Right renal pelvis (tissue), 4 donors: Measurements from ENCODE around the gene TRAPPC2L. TPM values are rescaled to one million over a fixed set of nuclear protein-coding genes. Genes with fewer than 3 reads are reported as not detected.

Experiments
- DNase-seq, 4 donors: peaks; one replicate each; pipeline ENCODE4 v3.0.0-alpha.2; 2013; ENCODE audit warnings: low read depth in 4 of 4, low spot score in 3 of 4, missing footprints in 1 of 4
- polyA plus RNA-seq, 4 donors: library from polyadenylated mRNA; unstranded; fragments of 120-200 nt; gene quantifications; one replicate each; pipeline ENCODE4 v1.2.1, GENCODE V29; 2013; ENCODE audit not compliant: insufficient read length in 4 of 4

Gene TRAPPC2L
- polyA plus RNA-seq, 4 donors, result 73.2 to 90.6 (median 80.1) TPM

GRCh38 chr16:88874938-88875599 is 18.1 kb downstream of the TRAPPC2L start:
- DNase-seq, result no peak

GRCh38 chr16:88875703-88876234 is 18.8 kb downstream of the TRAPPC2L start:
- DNase-seq, result no peak

- no peak for DNase-seq
Measured at GRCh38 chr16:88876942-88877526, 20.1 kb downstream of the TRAPPC2L start.

GRCh38 chr16:88877564-88878289 is 20.8 kb downstream of the TRAPPC2L start:
- no peak for DNase-seq

GRCh38 chr16:88878356-88878755 is 21.4 kb downstream of the TRAPPC2L start:
- DNase-seq, result no peak

- no peak for DNase-seq
Measured at GRCh38 chr16:88878967-88879787, 22.2 kb downstream of the TRAPPC2L start.

- DNase-seq, result no peak
Measured at GRCh38 chr16:88879788-88880055, 22.8 kb downstream of the TRAPPC2L start.

- no peak for DNase-seq
Measured at GRCh38 chr16:88880226-88881006, 23.5 kb downstream of the TRAPPC2L start.

- no peak for DNase-seq
Measured at GRCh38 chr16:88881007-88881615, 24.2 kb downstream of the TRAPPC2L start.

- DNase-seq, result no peak
Measured at GRCh38 chr16:88881675-88882357, 24.9 kb downstream of the TRAPPC2L start.

GRCh38 chr16:88882358-88883030 is 25.6 kb downstream of the TRAPPC2L start:
- no peak for DNase-seq

- DNase-seq, result no peak
Measured at GRCh38 chr16:88883117-88883895, 26.4 kb downstream of the TRAPPC2L start.

- DNase-seq, result no peak
Measured at GRCh38 chr16:88883946-88884345, 27.0 kb downstream of the TRAPPC2L start.

GRCh38 chr16:88884569-88885271 is 27.8 kb downstream of the TRAPPC2L start:
- DNase-seq, result no peak

GRCh38 chr16:88885693-88886280 is 28.9 kb downstream of the TRAPPC2L start:
- no peak for DNase-seq

- no peak for DNase-seq
Measured at GRCh38 chr16:88886420-88886844, 29.5 kb downstream of the TRAPPC2L start.
